GM20000 (cell line): ENCODE measurements around the gene RFC3.

Experiments
- DNase-seq: peaks from one replicate; pipeline ENCODE4 v3.0.0; 2012; ENCODE audit warnings: low spot score
- TF ChIP-seq, protein P1 (sequence below): IDR thresholded peaks from 2 replicates; pipeline ENCODE4 v1.5.1; 2012; ENCODE audit warnings: mild to moderate bottlenecking, control low read depth; ENCODE audit errors: extremely low read depth, missing control alignments

RFC3 gene

GRCh38 chr13:33859691-33860303, 41.8 kb downstream of the RFC3 start:
- DNase-seq = no peak
- TF ChIP-seq, protein P1, sequence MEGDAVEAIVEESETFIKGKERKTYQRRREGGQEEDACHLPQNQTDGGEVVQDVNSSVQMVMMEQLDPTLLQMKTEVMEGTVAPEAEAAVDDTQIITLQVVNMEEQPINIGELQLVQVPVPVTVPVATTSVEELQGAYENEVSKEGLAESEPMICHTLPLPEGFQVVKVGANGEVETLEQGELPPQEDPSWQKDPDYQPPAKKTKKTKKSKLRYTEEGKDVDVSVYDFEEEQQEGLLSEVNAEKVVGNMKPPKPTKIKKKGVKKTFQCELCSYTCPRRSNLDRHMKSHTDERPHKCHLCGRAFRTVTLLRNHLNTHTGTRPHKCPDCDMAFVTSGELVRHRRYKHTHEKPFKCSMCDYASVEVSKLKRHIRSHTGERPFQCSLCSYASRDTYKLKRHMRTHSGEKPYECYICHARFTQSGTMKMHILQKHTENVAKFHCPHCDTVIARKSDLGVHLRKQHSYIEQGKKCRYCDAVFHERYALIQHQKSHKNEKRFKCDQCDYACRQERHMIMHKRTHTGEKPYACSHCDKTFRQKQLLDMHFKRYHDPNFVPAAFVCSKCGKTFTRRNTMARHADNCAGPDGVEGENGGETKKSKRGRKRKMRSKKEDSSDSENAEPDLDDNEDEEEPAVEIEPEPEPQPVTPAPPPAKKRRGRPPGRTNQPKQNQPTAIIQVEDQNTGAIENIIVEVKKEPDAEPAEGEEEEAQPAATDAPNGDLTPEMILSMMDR = no peak

GRCh38 chr13:33860526-33860925, 42.6 kb downstream of the RFC3 start:
- TF ChIP-seq, protein P1 = no peak
- DNase-seq = no peak

DNA sequence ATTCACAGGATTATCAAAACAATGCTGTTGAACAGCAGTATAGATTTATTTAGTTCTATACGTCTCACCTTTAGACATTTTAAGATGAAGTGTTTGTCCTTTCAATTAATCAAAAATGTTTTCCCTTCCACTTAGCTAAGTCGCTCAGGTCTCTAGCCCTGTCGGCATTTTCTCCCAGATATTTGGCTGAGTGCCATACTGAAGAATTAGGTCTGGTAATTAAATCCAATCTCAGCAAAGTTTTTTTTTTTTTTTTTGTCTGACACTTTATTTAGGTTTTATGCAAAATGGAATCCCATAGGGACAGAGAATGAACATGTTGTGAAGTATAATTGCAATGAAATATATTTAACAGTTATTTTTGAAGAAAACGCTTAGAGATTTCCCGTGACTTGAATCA, 44.1 kb downstream of the RFC3 start:
- DNase-seq = no peak
- TF ChIP-seq, protein P1 = no peak

- no peak for DNase-seq
- TF ChIP-seq, protein P1 = no peak
These were observed 45.3 kb downstream of the RFC3 start for GRCh38 chr13:33863188-33863789.

DNA sequence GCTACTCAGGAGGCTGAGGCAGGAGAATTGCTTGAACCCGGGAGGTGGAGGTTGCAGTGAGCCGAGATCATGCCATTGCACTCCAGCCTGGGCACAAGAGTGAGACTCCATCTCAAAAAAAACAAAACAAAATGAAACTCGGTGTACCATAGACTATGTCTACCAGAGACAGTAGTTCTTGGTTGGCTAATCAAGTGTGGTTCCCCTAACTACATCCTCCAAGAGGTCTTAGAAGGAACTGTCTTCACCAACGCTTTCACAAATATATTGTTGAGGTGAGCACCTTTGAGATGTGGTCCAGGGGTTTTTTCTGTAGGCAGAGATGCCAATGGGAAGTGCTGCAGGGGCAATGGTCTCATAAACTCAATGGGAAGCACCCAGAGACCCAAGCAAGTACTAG, 48.0 kb downstream of the RFC3 start:
- TF ChIP-seq, protein P1 = no peak
- DNase-seq = peak; percentile 12

DNA sequence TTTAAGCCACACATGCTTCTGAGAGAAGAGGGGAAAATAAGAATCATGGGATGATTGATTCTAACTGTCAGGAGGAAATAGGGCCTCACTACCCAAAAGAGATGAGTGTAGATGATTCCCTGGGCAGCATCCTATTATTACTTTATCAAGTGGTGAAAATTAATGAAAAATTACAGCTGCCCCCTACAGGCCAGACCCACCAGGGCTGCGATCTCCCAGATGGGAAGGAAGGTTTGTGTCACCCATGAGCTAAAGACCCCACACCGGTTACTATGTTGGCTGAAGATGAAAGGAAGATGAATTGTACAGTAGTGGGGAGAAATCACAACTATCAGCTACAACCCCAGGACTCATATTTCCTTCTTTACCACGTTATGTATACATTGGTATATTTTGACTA, 49.5 kb downstream of the RFC3 start:
- TF ChIP-seq, protein P1 = no peak
- DNase-seq = no peak

DNA sequence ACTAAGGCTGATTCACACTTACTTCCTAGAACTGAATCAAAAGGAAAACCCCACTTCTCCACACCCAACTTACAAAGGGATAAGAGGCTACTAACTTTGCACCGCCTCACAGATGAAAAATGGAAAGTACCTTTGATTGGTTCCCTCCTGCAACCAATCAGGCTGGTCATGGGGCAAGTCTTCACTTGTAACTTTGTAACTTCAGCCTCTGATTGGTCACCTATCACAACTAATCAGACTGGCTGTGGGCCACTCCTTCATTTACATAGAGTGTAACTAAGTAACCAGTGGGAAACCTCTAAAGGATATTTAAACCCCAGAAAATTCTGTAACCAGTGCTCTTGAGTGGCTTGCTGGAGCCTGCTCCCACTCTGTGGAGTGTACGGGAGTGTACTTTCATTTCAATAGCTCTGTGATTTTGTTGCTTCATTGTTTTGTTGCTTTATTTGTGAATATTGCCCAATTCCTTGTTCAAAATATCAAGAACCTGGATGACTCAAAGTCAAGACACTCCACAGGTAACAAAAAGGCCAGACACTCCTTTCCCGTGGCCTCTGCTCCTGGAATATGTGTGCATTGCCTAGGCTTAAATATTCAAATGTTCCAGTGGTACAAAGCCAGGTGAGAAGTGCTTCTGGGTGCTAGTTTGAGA, 50.5 kb downstream of the RFC3 start:
- no peak for DNase-seq
- TF ChIP-seq, protein P1 = no peak
